C1 segment of cervical spinal cord (tissue), 14 donors: ENCODE measurements around the gene MYO5A.
A peak's percentile ranks its signal among the peaks of the same experiment; 100 is the strongest.

Source experiments
- DNase-seq, 14 donors: peaks; one replicate each; lab custom pipeline; 2025; lab: John Stamatoyannopoulos, UW

MYO5A gene

GRCh38 chr15:52362497-52362896 is 166.2 kb downstream of the MYO5A start:
- peak in 1 of 14 donors; percentile 8 for DNase-seq

DNA sequence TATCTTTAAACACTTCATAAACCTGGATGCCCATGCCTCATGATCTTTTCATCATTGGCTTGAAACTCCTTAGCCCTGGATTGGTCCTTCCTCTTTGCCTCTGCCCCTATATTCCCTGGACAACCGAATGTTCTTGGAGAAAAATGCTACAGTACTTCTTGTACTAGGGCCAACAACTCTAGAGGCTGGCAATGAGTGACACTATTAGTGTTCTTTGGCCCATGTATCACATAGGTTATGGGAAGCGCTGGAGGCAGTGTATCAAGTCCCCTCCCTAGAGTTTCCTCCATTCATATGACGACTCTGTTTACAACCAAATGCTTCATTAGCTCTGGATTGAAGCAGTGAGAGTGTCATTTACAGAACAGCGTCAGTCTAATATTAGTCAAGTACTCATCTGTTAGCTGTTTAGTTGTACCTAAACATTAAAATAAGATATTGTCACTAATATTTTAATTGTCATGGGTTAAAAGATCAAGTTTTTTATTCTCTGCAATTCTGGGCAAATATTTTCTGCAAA is 166.6 kb downstream of the MYO5A start:
- DNase-seq: peak in 1 of 14 donors; percentile 14

DNA sequence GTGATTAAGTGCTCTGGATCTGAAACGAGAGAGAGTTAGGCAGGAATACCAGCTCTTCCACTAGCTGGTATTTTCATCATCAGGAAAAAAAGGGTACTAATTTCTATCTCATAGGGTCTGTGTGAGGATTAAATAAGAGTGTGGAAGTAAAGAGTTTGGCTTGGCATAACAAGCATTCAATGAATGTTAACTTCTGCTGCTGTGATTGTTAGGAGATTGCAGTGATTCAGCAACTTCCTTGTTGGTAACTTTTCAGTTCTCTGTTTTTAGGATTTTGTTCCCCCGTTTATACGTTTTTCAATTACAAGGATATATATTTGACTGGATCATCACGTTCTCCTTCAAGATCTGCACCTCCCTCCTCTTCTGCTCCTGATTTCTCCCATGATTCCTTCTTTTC is 167.2 kb downstream of the MYO5A start:
- DNase-seq: no peak

GRCh38 chr15:52360229-52361203 is 168.2 kb downstream of the MYO5A start:
- peak in 1 of 14 donors; percentile 14 for DNase-seq

GRCh38 chr15:52359722-52360121 is 169.0 kb downstream of the MYO5A start:
- DNase-seq: no peak

DNA sequence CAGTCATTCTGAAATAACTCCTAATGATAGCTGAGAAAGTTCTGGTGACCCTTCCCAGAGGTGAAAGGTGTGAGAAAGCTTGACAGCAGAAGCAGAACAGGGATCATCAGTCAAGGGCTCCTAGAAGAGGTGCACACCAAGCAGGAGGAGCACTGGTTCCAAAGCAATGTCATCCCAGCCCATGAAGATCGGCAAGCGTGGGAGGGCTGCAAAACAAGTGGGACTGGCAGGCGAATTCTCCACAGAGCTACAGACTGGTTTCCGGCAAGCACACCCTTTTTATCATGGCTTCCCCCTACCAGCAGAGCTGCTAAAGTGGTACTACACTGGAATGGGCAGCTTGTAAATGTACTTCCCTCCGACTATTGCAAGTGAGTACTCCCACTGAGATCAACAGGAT is 170.7 kb downstream of the MYO5A start:
- no peak for DNase-seq

GRCh38 chr15:52352086-52352485 is 176.6 kb downstream of the MYO5A start:
- DNase-seq: no peak

DNA sequence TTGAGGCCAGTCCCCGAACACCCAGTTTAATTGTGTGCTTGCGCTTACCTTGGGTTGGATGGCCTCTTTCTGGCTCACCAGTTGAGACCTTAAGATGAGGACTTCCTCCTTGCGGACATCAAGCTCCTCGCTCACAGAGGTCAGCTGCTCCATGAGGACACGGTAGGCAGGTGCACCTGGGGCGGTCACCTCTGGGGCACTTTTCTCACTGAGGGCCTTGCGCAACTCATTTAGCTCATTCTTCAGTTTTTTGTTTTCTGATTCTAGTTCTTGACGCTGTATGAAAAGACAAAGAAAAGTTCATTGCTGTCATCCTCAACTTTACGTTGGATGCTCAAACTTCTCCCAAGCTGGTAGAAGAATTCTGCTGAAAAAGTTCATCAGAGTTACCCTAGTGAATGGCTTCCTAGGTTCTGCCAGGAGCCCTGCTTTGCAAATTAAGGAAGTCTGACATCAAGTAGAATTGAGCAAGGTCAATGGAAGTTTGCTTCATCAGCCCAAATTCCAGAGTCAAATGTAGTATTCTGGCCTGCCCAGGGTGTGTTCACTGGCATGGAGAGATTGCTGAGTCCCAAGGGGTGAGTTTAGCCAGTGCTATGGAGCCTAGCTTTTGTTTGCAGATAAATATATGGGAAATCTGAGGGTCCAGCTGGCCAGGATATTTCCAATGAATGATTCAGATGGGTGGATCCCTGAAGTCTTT is 177.3 kb downstream of the MYO5A start:
- no peak for DNase-seq

DNA sequence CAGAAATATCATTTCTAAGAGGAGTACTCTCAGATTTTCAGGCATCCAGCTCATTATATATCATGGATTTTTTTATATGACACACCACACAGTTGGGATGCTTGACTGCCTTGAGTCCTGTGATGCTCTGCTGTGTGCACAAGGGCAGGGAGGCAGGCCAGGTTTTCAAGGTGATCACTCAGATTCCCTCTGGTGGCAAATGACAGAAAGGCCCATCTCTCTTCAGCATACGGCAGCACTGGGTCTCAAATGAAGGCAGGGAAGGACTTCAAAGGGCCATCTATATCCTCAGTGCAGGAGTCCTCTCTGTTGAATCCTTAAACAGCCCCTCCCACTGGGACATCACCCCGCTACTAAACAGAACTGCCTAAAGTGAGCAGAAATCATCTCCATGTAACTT is 178.3 kb downstream of the MYO5A start:
- DNase-seq: no peak

GRCh38 chr15:52349052-52349700 is 179.5 kb downstream of the MYO5A start:
- no peak for DNase-seq

GRCh38 chr15:52348056-52348745 is 180.5 kb downstream of the MYO5A start:
- no peak for DNase-seq

GRCh38 chr15:52344592-52344991 is 184.1 kb downstream of the MYO5A start:
- DNase-seq: no peak

GRCh38 chr15:52343831-52344230 is 184.8 kb downstream of the MYO5A start:
- DNase-seq: no peak

DNA sequence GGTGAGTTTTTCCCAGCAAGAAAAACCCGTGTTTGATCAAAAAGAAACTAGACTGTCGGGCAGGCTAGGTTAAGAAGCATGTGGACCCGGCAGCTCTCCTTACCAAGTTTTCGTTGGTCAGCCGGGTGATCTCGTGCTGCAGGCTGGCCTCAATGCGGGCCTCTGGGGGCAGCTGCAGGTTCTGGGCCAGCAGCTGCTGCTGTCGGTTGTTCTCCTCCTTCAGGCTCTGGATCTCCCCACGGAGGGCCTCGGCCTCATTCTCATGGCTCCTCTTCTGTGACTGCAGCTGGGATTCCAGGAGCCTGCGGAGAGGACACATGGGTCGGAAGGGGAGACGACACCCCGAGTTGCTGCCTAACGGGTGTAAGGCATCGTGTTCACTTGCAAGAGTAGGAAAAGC is 188.6 kb downstream of the MYO5A start:
- DNase-seq: no peak

- DNase-seq: no peak
Measured at GRCh38 chr15:52338891-52339290, 189.8 kb downstream of the MYO5A start.

DNA sequence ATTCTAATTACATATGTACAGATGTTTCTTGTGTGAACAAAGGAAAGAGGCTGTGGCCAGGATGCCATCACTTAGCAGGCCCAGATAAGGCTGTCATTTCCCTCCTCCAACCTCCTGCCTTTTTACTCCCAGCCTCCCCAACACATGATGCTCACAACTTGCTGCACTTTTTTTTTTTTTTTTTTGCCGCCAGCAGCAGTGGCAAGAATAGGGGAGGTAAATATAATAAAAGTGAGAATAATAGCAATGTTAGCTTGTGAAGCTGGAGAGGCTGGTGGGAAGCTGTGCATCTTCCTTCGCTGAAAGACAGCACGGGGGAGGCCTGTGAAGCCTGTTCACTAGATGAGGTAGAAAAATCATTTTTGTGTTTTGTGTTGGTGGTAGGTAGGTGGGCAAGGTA is 190.6 kb downstream of the MYO5A start:
- DNase-seq: peak in 1 of 14 donors; percentile 35

GRCh38 chr15:52337198-52337853 is 191.4 kb downstream of the MYO5A start:
- DNase-seq: peak in 1 of 14 donors; percentile 35

DNA sequence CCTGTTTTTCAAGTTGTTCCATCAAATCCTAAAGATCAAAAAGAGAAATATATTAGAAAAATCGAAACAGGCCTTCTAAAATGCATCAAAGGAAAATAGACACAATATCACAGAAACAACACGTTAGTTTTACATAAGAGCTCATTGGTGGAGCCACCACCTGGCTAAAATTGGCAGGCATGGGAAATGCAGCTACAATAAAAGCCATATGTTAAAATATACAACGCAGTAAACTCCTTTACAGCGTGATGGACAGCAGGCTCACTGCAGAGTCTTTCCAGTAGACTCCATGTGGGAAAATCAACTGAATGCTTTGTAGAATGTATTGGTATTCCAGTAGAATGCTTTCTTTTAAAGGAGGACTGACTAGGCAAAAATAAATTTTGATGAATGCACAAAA is 192.2 kb downstream of the MYO5A start:
- peak in 1 of 14 donors; percentile 52 for DNase-seq

GRCh38 chr15:52334491-52335160 is 194.1 kb downstream of the MYO5A start:
- DNase-seq: no peak
